Measurements from ENCODE around the gene GPR183. TPM values are rescaled to one million over a fixed set of nuclear protein-coding genes. Genes with fewer than 3 reads are reported as not detected.

The GPR183 gene
- total and polyA plus RNA-seq, 10 of the 15 experiments (the other 5 are each of a cell fraction or from before 2014, with no cell fraction given) = 134 to 669 (median 225) TPM

- H3K79me2 ChIP-seq (ENCODE audit: control insufficient read depth, insufficient read depth, low read length) = peaks cover 3% of the 10 kb centered on the region
- SMC1A ChIA-PET (ENCODE audit: uncharacterized antibody, unreplicated experiment) = interaction anchor here (1.1 to 8.6 kb wide), 12 partner anchors 8 to 62 kb away, joined by 3 to 118 read pairs (median 10); partner anchors contain the start of gene GPR183
- in situ Hi-C loops (cut with MboI) = no loop called here
- H3K9me3 ChIP-seq (replicated peaks; ENCODE audit: control insufficient read depth, insufficient read depth, low read length) = no peaks in the 10 kb centered on the region; the same call in 1 of the 3 replicates
- RAD21 ChIA-PET (ENCODE audit: unreplicated experiment) = interaction anchor here (1.0 to 8.6 kb wide), 3 partner anchors 24 to 35 kb away, joined by 3 to 126 read pairs (median 4); partner anchors contain the start of gene GPR183
- POLR2A ChIA-PET = interaction anchor here (1.8 kb wide), 1 partner anchor 21 kb away, joined by 4 read pairs; no protein-coding TSS in a partner anchor
- FAIRE-seq (peak; percentile 78), ATAC-seq (peak; percentile 89), DNase-seq (ENCODE audit: low read depth, low spot score) (peak; percentile 79)
- H3K9ac ChIP-seq (ENCODE audit: control insufficient read depth, insufficient read depth, low read length) = no peak overlapping the region
- no peak overlapping the region for H3K4me3 ChIP-seq
- H3K27me3 ChIP-seq (replicated peaks in 1 of 2; ENCODE audit: control insufficient read depth in 2 of 2, insufficient read depth in 2 of 2, low read length in 1 of 2) = no peaks in the 10 kb centered on the region
- BruUV-seq (replicated peaks) = no TSS peak
- CTCF ChIA-PET = interaction anchor here (0.6 to 2.4 kb wide), 5 partner anchors 20 to 829 kb away, joined by 3 to 6 read pairs (median 4); no protein-coding TSS in a partner anchor
- intact Hi-C loops (cut with micrococcal nuclease; ENCODE audit: unreplicated experiment) = no loop called here
- 24% methylated on average over 5 of the region's 5 CpGs for WGBS (ENCODE audit: insufficient coverage, insufficient replicate concordance, low lambda C conversion rate, missing lambda C conversion rate)
- H3K36me3 ChIP-seq (ENCODE audit: control insufficient read depth in 2 of 2, insufficient read depth in 2 of 2, low read length in 1 of 2) = no peaks in the 10 kb centered on the region; a peak in 2 of 4 replicates
- H3K4me1 ChIP-seq (ENCODE audit: control insufficient read depth, insufficient read depth, low read length) = peaks cover 21% of the 10 kb centered on the region
- peak overlapping the region; percentile 74 for H3K4me2 ChIP-seq (ENCODE audit: control insufficient read depth, insufficient read depth)
- no peaks in the 10 kb centered on the region for H4K20me1 ChIP-seq (ENCODE audit: control insufficient read depth, insufficient read depth)
- H2AFZ ChIP-seq (ENCODE audit: control insufficient read depth, low read depth, low read length) = no peak overlapping the region
- H3K27ac ChIP-seq (ENCODE audit: control insufficient read depth, insufficient read depth) = peak overlapping the region; percentile 66; the same call in 1 of the 2 replicates
- TF ChIP-seq RELB (IDR thresholded peaks at IDR 0.05; ENCODE audit: low read depth) (0 out of 2 replicates have a peak, but pooled peaks have one; percentile 28), IKZF2 (IDR thresholded peaks at IDR 0.05) (peak; percentile 70 to 74), HCFC1 (IDR thresholded peaks at IDR 0.05; ENCODE audit: low read length) (no peak), PAX5 (IDR thresholded peaks at IDR 0.05; ENCODE audit: borderline replicate concordance, low read depth, low read length) (peak; percentile 71; the same call in 1 of the 2 replicates), ZNF207 (IDR thresholded peaks at IDR 0.05; ENCODE audit: borderline replicate concordance) (no peak), IKZF1 (conservative IDR thresholded peaks at IDR 0.05) (peak; percentile 74), SREBF2 (IDR thresholded peaks at IDR 0.05; ENCODE audit: low read length) (no peak), POLR2AphosphoS2 (IDR thresholded peaks at IDR 0.05; ENCODE audit: low read depth, low read length) (no peak), PBX3 (IDR thresholded peaks at IDR 0.05; ENCODE audit: insufficient replicate concordance, low read depth, low read length) (peak; percentile 18), EP300 (IDR thresholded peaks at IDR 0.05; ENCODE audit: borderline replicate concordance in 1 of 2, control insufficient read depth in 1 of 2, low read depth in 2 of 2, low read length in 2 of 2) (peak; percentile 39 to 52; a peak in 2 of 4 replicates), RELA (IDR thresholded peaks at IDR 0.05; ENCODE audit: borderline replicate concordance, partially characterized antibody) (no peak), CREM (IDR thresholded peaks at IDR 0.05; ENCODE audit: low read depth) (peak; percentile 43; the same call in 1 of the 2 replicates), BCL11A (IDR thresholded peaks at IDR 0.05; ENCODE audit: low read depth, low read length) (peak; percentile 63; the same call in 1 of the 2 replicates), ZBED1 (IDR thresholded peaks at IDR 0.05; ENCODE audit: borderline replicate concordance) (peak; percentile 76; the same call in 1 of the 2 replicates), NFIC (IDR thresholded peaks at IDR 0.05; ENCODE audit: low read depth, low read length) (peak; percentile 66; the same call in 1 of the 2 replicates), MEF2B (IDR thresholded peaks at IDR 0.05; ENCODE audit: partially characterized antibody, poor library complexity, severe bottlenecking) (peak; percentile 66), GATAD2B (conservative IDR thresholded peaks at IDR 0.05; ENCODE audit: low read depth) (peak; percentile 39; the same call in 1 of the 2 replicates), RUNX3 (IDR thresholded peaks at IDR 0.05; ENCODE audit: low read length) (peak; percentile 97), CBFB (IDR thresholded peaks at IDR 0.05; ENCODE audit: low read depth) (peak; percentile 67; the same call in 1 of the 2 replicates), DPF2 (IDR thresholded peaks at IDR 0.05) (peak; percentile 59; the same call in 1 of the 2 replicates), FOXM1 (IDR thresholded peaks at IDR 0.05; ENCODE audit: low read depth, low read length) (peak; percentile 20; the same call in 1 of the 2 replicates), POU2F2 (IDR thresholded peaks at IDR 0.05; ENCODE audit: borderline replicate concordance, low read depth, low read length) (0 out of 3 replicates have a peak, but pooled peaks have one; percentile 28), NR2F1 (conservative IDR thresholded peaks at IDR 0.05) (peak; percentile 87), EED (IDR thresholded peaks at IDR 0.05; ENCODE audit: low read depth) (peak; percentile 68)
Measured at GRCh38 chr13:99331881-99332293, 24.7 kb upstream of the GPR183 start.

Measured in GM12878 (cell line).